GM12892 (cell line): ENCODE results near the gene FBXO39.

ENCODE experiments used
- POLR2A ChIP-seq: IDR thresholded peaks from 2 replicates; pipeline ENCODE4 v1.6.1; 2011; ENCODE audit warnings: low read depth, low read length, control low read depth
- POLR2AphosphoS5 ChIP-seq: IDR thresholded peaks from 2 replicates; pipeline ENCODE4 v1.6.1; 2011; ENCODE audit warnings: low read depth, low read length, control low read depth
- TAF1 ChIP-seq: IDR thresholded peaks from 2 replicates; pipeline ENCODE4 v1.6.1; 2011; ENCODE audit warnings: low read depth, mild to moderate bottlenecking, control low read depth, low read length, borderline replicate concordance

DNA sequence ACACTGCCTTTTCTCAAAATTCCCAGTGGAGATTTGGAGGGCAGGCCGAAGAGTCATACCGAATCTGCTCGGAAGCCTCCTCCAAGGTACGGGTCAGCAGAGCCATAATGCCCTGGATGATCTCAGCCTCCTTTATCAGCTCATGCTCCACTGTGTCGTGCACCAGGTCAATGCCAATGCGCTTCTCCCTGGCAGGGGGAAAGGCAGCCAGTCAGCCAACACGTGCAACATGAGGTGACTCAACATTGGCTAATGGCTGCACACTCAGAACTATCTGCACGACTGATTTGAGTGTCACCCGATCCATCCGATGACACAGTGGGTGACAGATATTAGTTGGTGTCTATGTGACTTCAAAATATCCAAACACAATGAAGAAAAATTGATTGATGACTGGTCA lies 39.8 kb downstream of the FBXO39 start:
- no peak for TF ChIP-seq TAF1
- no peak for TF ChIP-seq POLR2A
- no peak for TF ChIP-seq POLR2AphosphoS5
